Measurements from ENCODE around the gene PILRA.
A peak's percentile ranks its signal among the peaks of the same experiment; 100 is the strongest.
"Not testable (repeated sequence)": the region's sequence is repeated elsewhere in the genome, so short reads cannot be mapped to it uniquely, and the experiment has no call there.

Gene PILRA

GRCh38 chr7:100381531-100382233 lies 8.4 kb downstream of the PILRA start:
- not testable (repeated sequence) for DNase-seq

DNA sequence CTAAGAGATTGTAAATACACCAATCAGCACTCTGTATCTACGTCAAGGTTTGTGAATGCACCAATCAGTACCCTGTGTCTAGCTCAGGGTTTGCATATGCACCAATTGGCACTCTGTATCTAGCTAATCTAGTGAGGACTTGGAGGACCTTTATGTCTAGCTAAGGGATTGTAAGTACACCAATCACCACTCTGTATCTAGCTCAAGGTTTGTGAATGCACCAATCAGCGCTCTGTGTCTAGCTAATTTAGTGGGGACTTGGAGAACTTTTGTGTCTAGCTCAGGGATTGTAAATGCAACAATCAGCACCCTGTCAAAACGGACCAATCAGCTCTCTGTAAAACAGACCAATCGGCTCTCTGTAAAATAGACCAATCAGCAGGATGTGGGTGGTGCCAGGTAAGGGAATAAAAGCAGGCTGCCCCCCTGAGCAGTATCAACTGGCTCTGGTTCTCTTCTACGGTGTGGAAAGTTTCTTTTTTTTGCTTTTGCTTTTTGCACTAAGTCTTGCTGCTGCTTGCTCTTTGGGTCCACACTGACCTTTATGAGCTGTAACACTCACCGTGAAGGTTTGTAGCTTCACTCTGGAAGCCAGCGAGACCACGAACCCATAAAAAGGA lies 9.1 kb downstream of the PILRA start:
- not testable (repeated sequence) for DNase-seq

GRCh38 chr7:100384628-100385294 lies 11.5 kb downstream of the PILRA start:
- no peak for DNase-seq

- DNase-seq, result no peak
These were observed 13.7 kb downstream of the PILRA start for GRCh38 chr7:100386940-100387339.

- no peak for DNase-seq
These were observed 14.4 kb downstream of the PILRA start for GRCh38 chr7:100387695-100388094.

DNA sequence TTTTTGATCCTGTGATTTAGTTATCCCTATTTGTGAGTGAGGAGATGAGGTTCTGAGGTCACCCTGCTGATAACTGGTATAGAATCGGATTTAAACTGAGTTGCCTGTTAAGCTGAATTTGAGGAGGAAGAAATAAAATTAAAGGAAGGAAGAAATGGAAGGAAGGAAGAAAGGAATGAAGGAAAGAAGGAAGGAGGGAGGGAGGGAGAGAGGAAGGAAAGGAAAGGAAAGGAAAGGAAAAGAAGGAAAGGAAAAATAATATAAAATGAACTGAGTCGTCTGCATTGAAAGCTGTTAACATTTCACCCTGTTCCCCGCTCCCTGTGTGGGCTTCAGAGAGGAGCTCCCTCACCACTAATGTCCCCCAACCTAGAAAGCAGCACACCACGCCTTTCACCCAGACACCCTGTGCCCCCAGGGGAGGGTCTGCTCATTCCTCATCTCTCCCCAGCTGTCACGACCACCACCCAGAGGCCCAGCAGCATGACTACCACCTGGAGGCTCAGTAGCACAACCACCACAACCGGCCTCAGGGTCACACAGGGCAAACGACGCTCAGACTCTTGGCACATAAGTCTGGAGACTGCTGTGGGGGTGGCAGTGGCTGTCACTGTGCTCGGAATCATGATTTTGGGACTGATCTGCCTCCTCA lies 16.3 kb downstream of the PILRA start:
- DNase-seq, result no peak

DNA sequence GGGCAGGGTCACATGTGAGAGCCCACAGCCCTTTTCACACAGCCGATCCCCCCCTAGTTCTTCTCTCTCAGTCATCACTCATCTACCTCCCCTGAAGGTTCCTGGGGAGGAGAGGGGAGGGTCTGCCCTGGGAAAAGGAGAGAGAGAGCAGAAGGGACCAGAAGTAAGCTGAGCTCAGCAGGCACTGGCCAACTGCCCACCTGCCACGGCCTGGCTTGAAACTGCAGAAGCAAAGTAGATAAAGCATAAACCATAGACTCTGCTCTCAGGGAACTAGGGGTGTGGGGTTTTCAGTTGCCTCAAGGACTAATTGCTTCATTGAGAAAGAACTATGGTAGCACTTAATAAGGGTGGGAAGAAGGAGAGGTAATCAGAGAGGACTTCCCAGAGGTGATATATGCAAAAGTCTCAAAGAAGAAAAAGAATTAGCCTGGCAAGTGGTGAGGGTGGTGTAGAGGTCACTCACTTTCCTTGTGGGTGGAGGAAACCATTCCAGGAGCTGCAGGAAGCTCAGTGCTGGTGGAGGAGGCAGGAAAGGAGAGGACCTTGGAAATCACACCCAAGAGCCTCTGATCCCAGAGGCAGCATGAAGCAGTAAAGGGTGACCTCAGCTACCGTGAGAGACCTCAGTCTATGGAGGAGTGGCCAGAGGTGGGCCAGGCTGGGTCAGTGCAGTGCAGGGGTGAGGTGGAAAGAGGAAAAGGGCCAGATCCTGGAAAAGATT lies 17.2 kb downstream of the PILRA start:
- DNase-seq, result no peak

DNA sequence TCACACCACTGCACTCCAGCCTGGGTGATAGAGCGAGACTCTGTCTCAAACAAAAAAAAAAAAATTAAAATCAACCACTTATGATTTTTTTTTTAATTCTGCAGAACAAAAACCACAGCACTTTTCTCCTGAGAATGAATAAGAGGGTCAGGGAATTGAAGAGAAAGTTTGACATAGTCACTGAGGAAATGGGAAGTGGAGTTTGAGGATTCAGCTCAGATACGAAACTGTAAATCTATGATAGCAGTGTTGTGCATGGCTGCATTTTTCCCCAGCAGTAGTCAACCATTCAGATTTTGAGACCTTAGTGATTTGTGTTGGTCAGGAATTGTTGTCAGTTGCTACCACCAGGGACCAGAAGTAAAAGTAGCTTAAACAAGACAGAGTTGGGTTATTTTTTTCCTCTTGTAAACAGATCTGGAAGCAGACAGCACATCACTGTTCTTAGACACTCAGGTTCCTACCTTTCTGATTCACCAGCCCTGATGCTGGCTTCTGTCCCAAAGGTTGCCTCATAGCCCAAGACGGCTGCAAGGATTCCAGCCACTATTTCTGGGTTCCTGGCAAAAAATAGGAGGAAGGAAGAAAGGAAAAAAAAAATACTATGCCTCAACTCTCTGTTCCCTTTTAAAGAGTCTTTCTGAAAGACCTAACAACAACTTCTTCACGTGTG lies 20.1 kb downstream of the PILRA start:
- DNase-seq, result no peak

GRCh38 chr7:100394077-100394476 lies 20.8 kb downstream of the PILRA start:
- no peak for DNase-seq

GRCh38 chr7:100396421-100396982 lies 23.2 kb downstream of the PILRA start:
- DNase-seq, result no peak

- DNase-seq, result no peak
These were observed 24.2 kb downstream of the PILRA start for GRCh38 chr7:100397315-100398081.

DNA sequence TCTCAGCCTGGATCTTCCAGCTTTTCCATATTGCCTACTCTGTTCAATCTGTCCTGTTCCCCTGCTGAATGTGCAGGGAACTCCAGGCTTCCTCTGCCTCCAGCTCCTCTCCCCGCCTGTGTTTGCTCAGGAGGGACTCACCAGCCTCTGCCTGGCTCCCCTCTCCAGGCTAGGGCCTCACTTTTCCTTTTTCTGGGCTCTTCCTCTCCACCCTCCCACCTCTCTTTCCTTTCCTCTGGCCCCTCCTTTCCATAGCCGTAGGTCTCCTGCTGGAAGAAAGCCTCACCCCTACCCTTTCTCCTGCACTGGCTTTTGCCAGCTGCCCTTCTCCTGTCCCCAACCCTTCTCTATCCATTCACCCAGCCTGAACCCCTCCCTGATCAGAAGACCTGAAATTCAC lies 25.0 kb downstream of the PILRA start:
- DNase-seq, result no peak

DNA sequence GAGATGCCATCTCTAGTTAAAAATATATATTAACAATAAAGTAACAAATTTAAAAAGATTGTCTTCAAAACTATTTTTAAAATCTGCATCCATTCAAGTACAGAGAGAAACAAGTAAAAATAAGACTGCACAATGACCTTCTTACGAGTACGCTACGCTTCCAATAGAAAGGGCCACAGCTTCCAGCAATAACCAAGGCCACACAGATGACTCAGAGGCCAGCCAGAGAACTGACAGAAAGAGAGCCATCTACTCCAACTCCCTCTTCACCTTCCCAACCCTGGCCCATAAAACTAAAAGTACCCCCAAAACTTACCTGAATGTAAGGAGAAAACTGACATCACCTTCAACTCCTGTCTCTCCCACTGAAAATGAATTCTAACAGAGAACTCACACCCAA lies 26.8 kb downstream of the PILRA start:
- no peak for DNase-seq

- DNase-seq, result no peak
These were observed 27.4 kb downstream of the PILRA start for GRCh38 chr7:100400656-100401055.

- no peak for DNase-seq
These were observed 28.5 kb downstream of the PILRA start for GRCh38 chr7:100401811-100402210.

- no peak for DNase-seq
These were observed 29.0 kb downstream of the PILRA start for GRCh38 chr7:100402241-100402640.

GRCh38 chr7:100406767-100407166 lies 33.5 kb downstream of the PILRA start:
- DNase-seq, result no peak

DNA sequence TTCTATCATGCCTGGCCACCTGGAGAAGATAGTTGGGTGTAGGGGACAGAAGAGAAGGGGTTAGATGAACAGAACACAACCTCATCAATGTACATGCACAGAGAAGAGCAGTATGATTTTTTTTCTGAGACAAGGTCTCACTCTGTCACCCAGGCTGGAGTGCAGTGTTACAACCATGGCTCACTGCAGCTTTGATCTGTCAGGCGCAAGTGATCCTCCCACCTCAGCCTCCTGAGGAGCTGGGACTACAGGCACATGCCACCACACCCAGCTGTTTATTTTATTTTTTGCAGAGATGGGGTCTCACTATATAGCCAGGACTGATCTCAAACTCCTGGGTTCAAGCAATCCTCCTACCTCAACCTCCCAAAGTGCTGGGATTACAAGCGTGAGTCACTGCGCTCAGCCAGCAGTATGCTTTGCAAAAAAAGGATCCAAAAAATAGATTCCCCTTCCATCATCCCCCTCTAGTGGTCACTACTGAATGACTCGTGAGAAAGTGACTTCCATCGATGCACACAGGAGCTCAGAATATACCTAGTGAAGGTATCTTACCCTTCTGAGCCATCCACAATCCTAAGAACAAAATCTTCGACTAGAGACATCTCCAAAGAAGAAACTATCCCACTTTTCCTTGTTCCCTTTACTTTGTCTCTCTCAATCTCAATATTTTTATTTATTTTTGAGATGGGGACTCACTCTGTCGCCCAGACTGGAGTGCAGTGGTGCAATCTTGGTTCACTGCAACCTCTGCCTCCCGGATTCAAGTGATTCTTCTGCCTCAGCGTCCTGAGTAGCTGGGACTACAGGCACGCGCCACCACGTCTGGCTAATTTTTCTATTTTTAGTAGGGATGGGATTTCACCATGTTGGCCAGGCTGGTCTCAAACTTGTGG lies 34.2 kb downstream of the PILRA start:
- DNase-seq, result peak; percentile 68

DNA sequence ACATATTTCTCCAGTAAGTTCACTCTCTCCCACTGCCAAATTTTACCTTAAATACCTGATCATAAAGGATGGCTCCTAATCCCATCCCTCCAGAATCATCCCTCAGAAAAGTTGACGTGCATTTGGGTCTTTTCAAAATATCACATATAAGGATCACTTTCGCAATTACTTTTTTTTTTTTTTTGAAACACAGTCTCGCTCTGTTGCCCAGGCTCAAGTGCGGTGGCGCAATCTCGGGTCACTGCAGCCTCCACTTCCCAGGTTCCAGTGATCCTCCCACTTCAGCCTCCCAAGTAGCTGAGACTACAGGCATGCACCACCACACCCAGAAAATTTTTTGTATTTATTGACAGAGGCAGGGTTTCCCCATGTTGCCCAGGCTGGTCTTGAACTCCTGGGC lies 37.8 kb downstream of the PILRA start:
- no peak for DNase-seq

DNA sequence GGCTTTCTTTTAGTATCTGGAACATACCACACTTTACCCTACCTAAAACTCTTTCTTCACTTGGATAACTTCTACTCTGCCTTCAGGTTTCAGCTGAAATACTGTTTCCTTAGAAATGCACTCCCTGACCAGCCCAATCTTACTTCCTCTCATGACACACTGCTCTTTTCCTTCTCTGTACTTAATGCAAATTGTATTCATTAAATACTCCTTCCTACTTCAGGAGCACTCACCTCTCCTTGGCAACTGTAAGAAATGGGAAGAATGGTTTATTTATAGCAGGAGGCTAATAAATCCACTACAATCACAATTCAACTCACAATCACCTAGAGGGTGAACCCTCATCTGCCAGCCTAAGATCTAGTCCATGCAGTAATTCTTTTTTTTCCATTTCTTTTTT lies 40.1 kb downstream of the PILRA start:
- no peak for DNase-seq

Measured in activated CD8-positive, alpha-beta memory T cell treated with anti-CD3 and anti-CD28 coated beads for 24 hours (primary cell).